ENCODE measurements around the gene HCCS. TPM values are rescaled to one million over a fixed set of nuclear protein-coding genes. Genes with fewer than 3 reads are reported as not detected.
A peak's percentile ranks its signal among the peaks of the same experiment; 100 is the strongest.

Gene HCCS
- total RNA-seq, 4 donors from 2014 or later: 5.8 to 12.5 (median 9.8) TPM

GRCh38 chrX:11108253-11108941, 2.7 kb upstream of the HCCS start:
- peaks cover 0 to 5% of the 10 kb centered on the region in 2 donors for H3K4me1 ChIP-seq
- H3K9me3 ChIP-seq: no peaks in the 10 kb centered on the region
- no peak for TF ChIP-seq POLR2A (IDR thresholded peaks at IDR 0.05)
- TF ChIP-seq, protein P1, sequence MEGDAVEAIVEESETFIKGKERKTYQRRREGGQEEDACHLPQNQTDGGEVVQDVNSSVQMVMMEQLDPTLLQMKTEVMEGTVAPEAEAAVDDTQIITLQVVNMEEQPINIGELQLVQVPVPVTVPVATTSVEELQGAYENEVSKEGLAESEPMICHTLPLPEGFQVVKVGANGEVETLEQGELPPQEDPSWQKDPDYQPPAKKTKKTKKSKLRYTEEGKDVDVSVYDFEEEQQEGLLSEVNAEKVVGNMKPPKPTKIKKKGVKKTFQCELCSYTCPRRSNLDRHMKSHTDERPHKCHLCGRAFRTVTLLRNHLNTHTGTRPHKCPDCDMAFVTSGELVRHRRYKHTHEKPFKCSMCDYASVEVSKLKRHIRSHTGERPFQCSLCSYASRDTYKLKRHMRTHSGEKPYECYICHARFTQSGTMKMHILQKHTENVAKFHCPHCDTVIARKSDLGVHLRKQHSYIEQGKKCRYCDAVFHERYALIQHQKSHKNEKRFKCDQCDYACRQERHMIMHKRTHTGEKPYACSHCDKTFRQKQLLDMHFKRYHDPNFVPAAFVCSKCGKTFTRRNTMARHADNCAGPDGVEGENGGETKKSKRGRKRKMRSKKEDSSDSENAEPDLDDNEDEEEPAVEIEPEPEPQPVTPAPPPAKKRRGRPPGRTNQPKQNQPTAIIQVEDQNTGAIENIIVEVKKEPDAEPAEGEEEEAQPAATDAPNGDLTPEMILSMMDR (IDR thresholded peaks at IDR 0.05): no peak
- no peak for DNase-seq
- no peaks in the 10 kb centered on the region for H3K36me3 ChIP-seq
- H3K27ac ChIP-seq: no peak overlapping the region
- intact Hi-C loops (cut with DNase I): no loop called here
- WGBS, 2 donors: 92 to 96% methylated on average over 4 of the region's 4 CpGs
- H3K4me3 ChIP-seq (replicated peaks in 1 of 3): no peak overlapping the region
- H3K27me3 ChIP-seq: no peaks in the 10 kb centered on the region

GRCh38 chrX:11109968-11110367, 1.2 kb upstream of the HCCS start:
- no peak for TF ChIP-seq POLR2A (IDR thresholded peaks at IDR 0.05)
- TF ChIP-seq, protein P1 (IDR thresholded peaks at IDR 0.05): no peak
- Histone ChIP-seq H3K27me3 (no peaks in the 10 kb centered on the region), H3K9me3 (no peaks in the 10 kb centered on the region), H3K27ac (no peak overlapping the region), H3K36me3 (no peaks in the 10 kb centered on the region), H3K4me3 (replicated peaks in 1 of 3) (no peak overlapping the region), H3K4me1 (peaks cover 0 to 5% of the 10 kb centered on the region in 2 donors)
- DNase-seq: no peak
- intact Hi-C loops (cut with DNase I): no loop called here
- 94 to 97% methylated on average over 2 of the region's 2 CpGs for WGBS, 2 donors

DNA sequence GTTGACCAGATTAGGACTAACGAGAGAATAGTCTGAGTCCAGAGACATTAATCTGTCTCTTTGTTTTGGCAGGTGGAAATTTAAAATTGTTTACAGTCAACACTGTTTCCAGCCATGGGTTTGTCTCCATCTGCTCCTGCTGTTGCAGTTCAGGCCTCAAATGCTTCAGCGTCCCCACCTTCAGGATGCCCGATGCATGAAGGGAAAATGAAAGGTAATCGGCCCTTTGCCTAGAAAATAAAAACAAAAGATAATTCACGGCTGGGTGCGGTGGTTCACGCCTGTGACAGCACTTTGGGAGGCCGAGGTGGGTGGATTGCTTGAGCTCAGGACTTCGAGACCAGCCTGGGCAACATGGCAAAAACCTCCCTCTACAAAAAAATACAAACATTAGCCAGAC, 815 bp downstream of the HCCS start:
- DNase-seq: no peak
- Histone ChIP-seq H3K36me3 (peaks cover 9 to 17% of the 10 kb centered on the region in 2 donors), H3K9me3 (no peaks in the 10 kb centered on the region), H3K27me3 (no peaks in the 10 kb centered on the region), H3K27ac (peak overlapping the region; percentile 41 to 77 (median 65)), H3K4me3 (replicated peaks in 1 of 3) (peak overlapping the region in 1 of 3 donors; percentile 42), H3K4me1 (peaks cover 0 to 5% of the 10 kb centered on the region in 2 donors)
- TF ChIP-seq POLR2A (IDR thresholded peaks at IDR 0.05): no peak
- TF ChIP-seq, protein P1 (IDR thresholded peaks at IDR 0.05): no peak
- 40 to 52% methylated on average over 9 of the region's 9 CpGs for WGBS, 2 donors
- intact Hi-C loops (cut with DNase I): no loop called here

- TF ChIP-seq, protein P1 (IDR thresholded peaks at IDR 0.05): no peak
- TF ChIP-seq POLR2A (IDR thresholded peaks at IDR 0.05): no peak
- peaks cover 0 to 5% of the 10 kb centered on the region in 2 donors for H3K4me1 ChIP-seq
- intact Hi-C loops (cut with DNase I): no loop called here
- DNase-seq: no peak
- peaks cover 19 to 29% of the 10 kb centered on the region in 2 donors for H3K36me3 ChIP-seq
- peak overlapping the region in 1 of 3 donors; percentile 0 for H3K27ac ChIP-seq
- no peak overlapping the region for H3K4me3 ChIP-seq (replicated peaks in 1 of 3)
- no peaks in the 10 kb centered on the region for H3K9me3 ChIP-seq
- H3K27me3 ChIP-seq: no peaks in the 10 kb centered on the region
Measured at GRCh38 chrX:11113731-11114130, 2.6 kb downstream of the HCCS start.

DNA sequence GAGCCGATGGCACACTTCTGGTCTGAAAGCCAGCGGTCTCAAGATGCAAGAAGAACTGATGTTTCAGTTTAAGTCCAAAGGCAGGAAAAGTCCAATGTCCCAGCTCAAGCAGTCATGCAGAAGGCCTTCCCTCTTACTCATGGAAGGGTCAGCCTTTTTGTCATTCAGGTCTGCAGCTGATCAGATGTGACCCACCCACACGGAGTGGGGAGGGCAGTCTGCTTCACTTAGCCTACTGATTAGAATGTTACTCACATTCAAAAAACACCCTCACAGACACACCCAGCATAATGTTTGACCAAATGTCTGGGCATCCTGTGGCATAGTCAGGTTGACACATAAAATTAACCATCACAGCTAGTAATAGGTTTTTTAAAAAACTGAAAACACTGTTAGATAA, 6.6 kb downstream of the HCCS start:
- Histone ChIP-seq H3K4me3 (replicated peaks in 1 of 3) (no peak overlapping the region), H3K4me1 (peaks cover 0 to 1% of the 10 kb centered on the region in 2 donors), H3K27me3 (no peaks in the 10 kb centered on the region), H3K36me3 (peaks cover 19 to 36% of the 10 kb centered on the region in 2 donors), H3K9me3 (no peaks in the 10 kb centered on the region), H3K27ac (no peak overlapping the region)
- no peak for TF ChIP-seq POLR2A (IDR thresholded peaks at IDR 0.05)
- TF ChIP-seq, protein P1 (IDR thresholded peaks at IDR 0.05): no peak
- intact Hi-C loops (cut with DNase I): no loop called here
- no peak for DNase-seq
- WGBS, 2 donors: 92 to 100% methylated on average over 3 of the region's 3 CpGs
